ENCODE data around the gene SFXN2. TPM values are rescaled to one million over a fixed set of nuclear protein-coding genes. Genes with fewer than 3 reads are reported as not detected.
"Not testable (repeated sequence)": the region's sequence is repeated elsewhere in the genome, so short reads cannot be mapped to it uniquely, and the experiment has no call there.

Gene SFXN2
- total RNA-seq, 1 donor from 2014 or later, result 36.8 TPM

DNA sequence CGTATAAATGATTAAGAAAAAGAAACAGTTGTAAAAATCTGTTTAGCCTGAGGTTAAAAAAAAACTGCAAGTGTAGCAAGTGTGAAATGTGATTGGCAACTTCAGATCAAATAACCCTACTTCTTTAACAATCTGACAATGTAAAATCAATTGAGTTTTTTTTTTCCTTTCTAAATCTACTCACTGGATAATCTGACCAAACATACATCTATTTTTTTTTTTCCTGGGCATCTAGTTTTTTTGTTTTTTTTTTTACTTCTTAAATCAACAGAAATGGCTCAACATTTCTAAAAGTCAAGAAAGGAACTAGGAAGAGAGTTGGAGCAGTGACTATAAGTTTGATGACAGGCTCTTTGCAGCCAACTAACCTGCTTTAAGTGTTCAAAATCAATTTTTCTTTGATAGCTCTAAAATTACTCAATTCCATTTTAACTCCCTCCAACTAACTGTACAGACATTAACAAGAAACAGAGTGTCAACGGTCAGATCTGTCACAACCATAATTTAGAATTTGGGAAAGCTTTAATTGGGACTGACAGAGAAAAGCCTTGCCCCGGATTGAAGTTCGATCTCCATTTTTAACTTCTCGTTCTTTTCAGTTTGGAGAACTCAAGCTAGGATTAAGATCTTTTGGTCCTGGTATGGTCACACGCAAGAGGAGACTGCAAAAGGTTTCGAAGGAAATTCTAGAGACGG, 1.4 kb upstream of the SFXN2 start:
- DNase-seq (ENCODE audit: low spot score in 2 of 2, unreplicated experiment in 2 of 2), result no peak
- no peaks in the 10 kb centered on the region for H3K27me3 Mint-ChIP-seq (ENCODE audit: low read depth)
- H3K27ac Mint-ChIP-seq, result peak overlapping the region; percentile 89
- TF ChIP-seq CTCF (IDR thresholded peaks at IDR 0.05; ENCODE audit: unreplicated experiment), result no peak
- H3K4me1 Mint-ChIP-seq, result peaks cover 47% of the 10 kb centered on the region
- peak overlapping the region; percentile 77 for H3K4me3 Mint-ChIP-seq
- peaks cover 1% of the 10 kb centered on the region for H3K36me3 Mint-ChIP-seq
- H3K9me3 Mint-ChIP-seq, result no peaks in the 10 kb centered on the region

DNA sequence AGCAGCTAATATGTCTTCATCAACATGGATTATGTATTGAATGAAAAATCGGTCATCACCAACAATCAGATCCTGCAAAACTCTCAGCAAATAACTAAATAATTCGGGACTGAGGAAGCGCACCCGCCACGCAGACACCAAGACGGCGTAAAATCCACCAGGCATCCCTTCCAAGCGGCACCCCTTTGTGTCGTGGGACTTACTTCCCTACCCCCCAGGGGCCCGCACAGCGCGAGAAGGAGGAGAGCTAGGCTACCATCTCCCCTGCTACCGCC, 960 bp upstream of the SFXN2 start:
- peak; percentile 31 for TF ChIP-seq CTCF (IDR thresholded peaks at IDR 0.05; ENCODE audit: unreplicated experiment)
- Mint-ChIP-seq H3K27me3 (ENCODE audit: low read depth) (no peaks in the 10 kb centered on the region), H3K36me3 (peaks cover 1% of the 10 kb centered on the region), H3K9me3 (no peaks in the 10 kb centered on the region), H3K27ac (peak overlapping the region; percentile 89), H3K4me1 (peaks cover 50% of the 10 kb centered on the region), H3K4me3 (peak overlapping the region; percentile 77)
- peak in 1 of 2 experiments; percentile 59 for DNase-seq (ENCODE audit: low spot score in 2 of 2, unreplicated experiment in 2 of 2)

DNA sequence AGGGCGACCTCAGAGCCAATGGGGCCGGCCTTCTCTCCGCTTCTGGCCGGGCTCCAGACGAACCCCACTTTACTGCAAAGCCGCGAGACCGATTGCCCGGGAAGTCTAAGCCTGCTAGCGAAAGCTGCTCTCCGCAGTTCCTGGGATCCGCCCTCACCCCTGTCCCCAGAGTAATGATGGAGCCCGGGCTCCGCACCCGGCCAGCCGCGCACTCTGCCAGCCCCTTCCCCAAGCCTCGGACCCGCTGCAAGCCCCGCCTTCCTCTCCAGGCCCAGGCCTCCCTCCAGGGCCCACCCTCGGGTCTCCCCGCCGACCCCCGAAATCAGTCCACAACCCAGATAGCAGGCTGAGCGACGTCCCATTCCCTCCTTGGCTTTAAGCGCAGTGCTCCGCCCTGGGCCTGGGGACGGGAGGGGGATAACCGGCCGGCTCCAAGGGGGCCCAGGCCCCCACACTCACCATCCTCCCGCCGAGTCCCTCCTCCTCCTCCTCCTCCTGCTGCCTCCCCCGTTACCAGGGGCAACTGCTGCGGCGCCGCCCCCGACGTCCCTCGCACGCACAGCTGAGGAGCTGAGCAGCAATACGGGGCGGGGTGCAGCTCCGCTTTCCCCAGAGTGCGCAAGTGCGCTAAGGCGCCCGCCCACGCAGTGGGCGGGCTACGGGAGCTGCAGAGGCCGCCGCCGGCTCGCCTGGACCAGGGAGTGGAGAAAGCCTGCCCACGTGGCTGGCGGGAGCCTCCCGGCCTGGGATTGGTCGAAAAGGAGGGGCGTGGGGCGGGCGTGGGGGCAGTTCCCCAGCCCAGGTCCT, 419 bp upstream of the SFXN2 start, which contains the start of gene ARL3:
TSS of gene ARL3 (minus strand) at position 584 of the 807 bp plus-strand sequence. CDS start at position 462, 122 bp downstream.
- H3K27ac Mint-ChIP-seq, result peak within 1 kb of the TSS; percentile 89

DNA sequence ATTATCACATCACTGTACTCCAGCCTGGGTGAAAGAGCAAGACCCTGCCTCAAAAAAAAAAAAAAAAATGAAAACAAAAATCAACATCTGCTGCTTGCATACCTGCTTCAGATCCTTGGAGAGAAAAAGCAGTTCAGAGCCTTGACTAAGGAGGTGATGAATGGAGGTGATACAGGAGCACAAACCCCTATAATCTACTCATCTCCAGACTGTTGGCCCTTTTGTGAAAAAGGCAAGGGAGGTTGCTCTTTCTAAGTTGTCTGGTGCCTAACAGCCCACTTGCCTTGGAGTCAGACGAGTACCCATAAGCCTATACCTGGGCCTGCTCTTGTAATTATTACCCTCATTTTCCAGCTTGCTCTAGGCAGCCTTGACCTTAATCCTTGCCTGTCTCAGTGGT, 1.4 kb downstream of the SFXN2 start:
- H3K9me3 Mint-ChIP-seq, result no peaks in the 10 kb centered on the region
- H3K36me3 Mint-ChIP-seq, result peaks cover 3% of the 10 kb centered on the region
- H3K27ac Mint-ChIP-seq, result peak overlapping the region; percentile 65
- peaks cover 55% of the 10 kb centered on the region for H3K4me1 Mint-ChIP-seq
- no peak for TF ChIP-seq CTCF (IDR thresholded peaks at IDR 0.05; ENCODE audit: unreplicated experiment)
- H3K4me3 Mint-ChIP-seq, result peak overlapping the region; percentile 77
- H3K27me3 Mint-ChIP-seq (ENCODE audit: low read depth), result no peaks in the 10 kb centered on the region
- DNase-seq (ENCODE audit: low spot score in 2 of 2, unreplicated experiment in 2 of 2), result no peak

More for the DNA sequence above, 419 bp upstream of the SFXN2 start, which contains the start of gene ARL3:
- Mint-ChIP-seq H3K27me3 (ENCODE audit: low read depth) (no peaks in the 10 kb centered on the region), H3K36me3 (peaks cover 1% of the 10 kb centered on the region), H3K4me3 (peak within 1 kb of the TSS; percentile 77), H3K9me3 (no peaks in the 10 kb centered on the region), H3K4me1 (peaks cover 52% of the 10 kb centered on the region)
- TF ChIP-seq CTCF (IDR thresholded peaks at IDR 0.05; ENCODE audit: unreplicated experiment), result no peak
- DNase-seq (ENCODE audit: low spot score in 2 of 2, unreplicated experiment in 2 of 2), result peak; percentile 93 to 95

- H3K36me3 Mint-ChIP-seq; H3K27me3 Mint-ChIP-seq (ENCODE audit: low read depth); H3K4me3 Mint-ChIP-seq; H3K9me3 Mint-ChIP-seq; DNase-seq (ENCODE audit: low spot score in 2 of 2, unreplicated experiment in 2 of 2): not testable (repeated sequence)
- Mint-ChIP-seq H3K4me1 (peaks cover 54% of the 10 kb centered on the region), H3K27ac (peak overlapping the region; percentile 86)
Measured at GRCh38 chr10:102716900-102717565, 2.6 kb downstream of the SFXN2 start.
